ENCODE results near the gene C2CD3. TPM values are rescaled to one million over a fixed set of nuclear protein-coding genes. Genes with fewer than 3 reads are reported as not detected.
"Not testable (repeated sequence)": the region's sequence is repeated elsewhere in the genome, so short reads cannot be mapped to it uniquely, and the experiment has no call there.

C2CD3 gene
- total and polyA plus RNA-seq, 2 donors: 12.2 to 13.6 TPM

- WGBS: 97% methylated on average over 3 of the region's 3 CpGs
- no peak overlapping the region for H3K27ac ChIP-seq (ENCODE audit: low read depth in 1 of 2, low read length in 1 of 2)
- H3K27me3 ChIP-seq (ENCODE audit: control insufficient read depth in 2 of 2, insufficient read depth in 1 of 2, low read length in 1 of 2): no peaks in the 10 kb centered on the region
- no peak overlapping the region for H3K4me3 ChIP-seq (ENCODE audit: low read length in 2 of 2)
- no peaks in the 10 kb centered on the region for H3K9me3 ChIP-seq (ENCODE audit: control insufficient read depth in 2 of 2, insufficient read depth in 1 of 2, low read length in 1 of 2)
- DNase-seq (ENCODE audit: low read depth in 6 of 9, low spot score in 9 of 9): no peak
- H3K4me1 ChIP-seq (ENCODE audit: control insufficient read depth in 2 of 2, insufficient read depth in 2 of 2, low read length in 2 of 2): no peaks in the 10 kb centered on the region
- peaks cover 16 to 63% of the 10 kb centered on the region in 2 donors for H3K36me3 ChIP-seq (ENCODE audit: control insufficient read depth in 2 of 2, insufficient read depth in 2 of 2, low read length in 1 of 2)
Measured at GRCh38 chr11:74134661-74135060, 36.1 kb downstream of the C2CD3 start.

- no peak overlapping the region for H3K4me3 ChIP-seq (ENCODE audit: low read length in 2 of 2)
- H3K27me3 ChIP-seq (ENCODE audit: control insufficient read depth in 2 of 2, insufficient read depth in 1 of 2, low read length in 1 of 2): no peaks in the 10 kb centered on the region
- no peak for DNase-seq (ENCODE audit: low read depth in 6 of 9, low spot score in 9 of 9)
- H3K4me1 ChIP-seq (ENCODE audit: control insufficient read depth in 2 of 2, insufficient read depth in 2 of 2, low read length in 2 of 2): no peaks in the 10 kb centered on the region
- H3K9me3 ChIP-seq (ENCODE audit: control insufficient read depth in 2 of 2, insufficient read depth in 1 of 2, low read length in 1 of 2): no peaks in the 10 kb centered on the region
- WGBS: over 99% methylated on average over 3 of the region's 3 CpGs
- H3K36me3 ChIP-seq (ENCODE audit: control insufficient read depth in 2 of 2, insufficient read depth in 2 of 2, low read length in 1 of 2): peaks cover 13 to 52% of the 10 kb centered on the region in 2 donors
- no peak overlapping the region for H3K27ac ChIP-seq (ENCODE audit: low read depth in 1 of 2, low read length in 1 of 2)
Measured at GRCh38 chr11:74133436-74133835, 37.4 kb downstream of the C2CD3 start.

GRCh38 chr11:74132833-74133232, 38.0 kb downstream of the C2CD3 start:
- Histone ChIP-seq H3K27ac (ENCODE audit: low read depth in 1 of 2, low read length in 1 of 2) (no peak overlapping the region), H3K27me3 (ENCODE audit: control insufficient read depth in 2 of 2, insufficient read depth in 1 of 2, low read length in 1 of 2) (no peaks in the 10 kb centered on the region), H3K4me1 (ENCODE audit: control insufficient read depth in 2 of 2, insufficient read depth in 2 of 2, low read length in 2 of 2) (no peaks in the 10 kb centered on the region), H3K36me3 (ENCODE audit: control insufficient read depth in 2 of 2, insufficient read depth in 2 of 2, low read length in 1 of 2) (peaks cover 12 to 47% of the 10 kb centered on the region in 2 donors), H3K9me3 (ENCODE audit: control insufficient read depth in 2 of 2, insufficient read depth in 1 of 2, low read length in 1 of 2) (no peaks in the 10 kb centered on the region), H3K4me3 (ENCODE audit: low read length in 2 of 2) (no peak overlapping the region)
- WGBS: 99% methylated on average over 3 of the region's 3 CpGs
- DNase-seq (ENCODE audit: low read depth in 6 of 9, low spot score in 9 of 9): no peak

GRCh38 chr11:74129121-74129520, 41.7 kb downstream of the C2CD3 start:
- H3K9me3 ChIP-seq (ENCODE audit: control insufficient read depth in 2 of 2, insufficient read depth in 1 of 2, low read length in 1 of 2); DNase-seq (ENCODE audit: low read depth in 6 of 9, low spot score in 9 of 9); H3K4me3 ChIP-seq (ENCODE audit: low read length in 2 of 2); H3K4me1 ChIP-seq (ENCODE audit: control insufficient read depth in 2 of 2, insufficient read depth in 2 of 2, low read length in 2 of 2); H3K27ac ChIP-seq (ENCODE audit: low read depth in 1 of 2, low read length in 1 of 2); H3K27me3 ChIP-seq (ENCODE audit: control insufficient read depth in 2 of 2, insufficient read depth in 1 of 2, low read length in 1 of 2): not testable (repeated sequence)
- peaks cover 7 to 26% of the 10 kb centered on the region in 2 donors for H3K36me3 ChIP-seq (ENCODE audit: control insufficient read depth in 2 of 2, insufficient read depth in 2 of 2, low read length in 1 of 2)
- WGBS: 96% methylated on average over 22 of the region's 33 CpGs

- no peaks in the 10 kb centered on the region for H3K4me1 ChIP-seq (ENCODE audit: control insufficient read depth in 2 of 2, insufficient read depth in 2 of 2, low read length in 2 of 2)
Measured at GRCh38 chr11:74123008-74123448, 47.8 kb downstream of the C2CD3 start.

GRCh38 chr11:74121804-74122203, 49.0 kb downstream of the C2CD3 start:
- no peak for DNase-seq (ENCODE audit: low read depth in 6 of 9, low spot score in 9 of 9)
- WGBS: 97% methylated on average over 5 of the region's 5 CpGs
- H3K9me3 ChIP-seq (ENCODE audit: control insufficient read depth in 2 of 2, insufficient read depth in 1 of 2, low read length in 1 of 2): no peaks in the 10 kb centered on the region
- no peak overlapping the region for H3K27ac ChIP-seq (ENCODE audit: low read depth in 1 of 2, low read length in 1 of 2)
- no peaks in the 10 kb centered on the region for H3K27me3 ChIP-seq (ENCODE audit: control insufficient read depth in 2 of 2, insufficient read depth in 1 of 2, low read length in 1 of 2)
- H3K4me1 ChIP-seq (ENCODE audit: control insufficient read depth in 2 of 2, insufficient read depth in 2 of 2, low read length in 2 of 2): no peaks in the 10 kb centered on the region
- no peak overlapping the region for H3K4me3 ChIP-seq (ENCODE audit: low read length in 2 of 2)
- H3K36me3 ChIP-seq (ENCODE audit: control insufficient read depth in 2 of 2, insufficient read depth in 2 of 2, low read length in 1 of 2): peaks cover 4 to 17% of the 10 kb centered on the region in 2 donors

More at GRCh38 chr11:74123008-74123448, 47.8 kb downstream of the C2CD3 start:
- Histone ChIP-seq H3K4me3 (ENCODE audit: low read length in 2 of 2) (no peak overlapping the region), H3K9me3 (ENCODE audit: control insufficient read depth in 2 of 2, insufficient read depth in 1 of 2, low read length in 1 of 2) (no peaks in the 10 kb centered on the region), H3K27me3 (ENCODE audit: control insufficient read depth in 2 of 2, insufficient read depth in 1 of 2, low read length in 1 of 2) (no peaks in the 10 kb centered on the region), H3K36me3 (ENCODE audit: control insufficient read depth in 2 of 2, insufficient read depth in 2 of 2, low read length in 1 of 2) (peaks cover 0 to 9% of the 10 kb centered on the region in 2 donors), H3K27ac (ENCODE audit: low read depth in 1 of 2, low read length in 1 of 2) (no peak overlapping the region)
- DNase-seq (ENCODE audit: low read depth in 6 of 9, low spot score in 9 of 9): no peak

GRCh38 chr11:74120260-74121035, 50.4 kb downstream of the C2CD3 start:
- 98% methylated on average over 5 of the region's 5 CpGs for WGBS
- not testable (repeated sequence) for H3K4me3 ChIP-seq (ENCODE audit: low read length in 2 of 2); H3K27me3 ChIP-seq (ENCODE audit: control insufficient read depth in 2 of 2, insufficient read depth in 1 of 2, low read length in 1 of 2); H3K4me1 ChIP-seq (ENCODE audit: control insufficient read depth in 2 of 2, insufficient read depth in 2 of 2, low read length in 2 of 2); DNase-seq (ENCODE audit: low read depth in 6 of 9, low spot score in 9 of 9); H3K9me3 ChIP-seq (ENCODE audit: control insufficient read depth in 2 of 2, insufficient read depth in 1 of 2, low read length in 1 of 2); H3K27ac ChIP-seq (ENCODE audit: low read depth in 1 of 2, low read length in 1 of 2)
- H3K36me3 ChIP-seq (ENCODE audit: control insufficient read depth in 2 of 2, insufficient read depth in 2 of 2, low read length in 1 of 2): peaks cover 4 to 25% of the 10 kb centered on the region in 2 donors

GRCh38 chr11:74116719-74117118, 54.1 kb downstream of the C2CD3 start:
- DNase-seq (ENCODE audit: low read depth in 6 of 9, low spot score in 9 of 9): no peak
- 95% methylated on average over 12 of the region's 12 CpGs for WGBS

GRCh38 chr11:74112877-74113276, 57.9 kb downstream of the C2CD3 start:
- Histone ChIP-seq H3K4me1 (ENCODE audit: control insufficient read depth in 2 of 2, insufficient read depth in 2 of 2, low read length in 2 of 2) (no peaks in the 10 kb centered on the region), H3K27ac (ENCODE audit: low read depth in 1 of 2, low read length in 1 of 2) (no peak overlapping the region), H3K36me3 (ENCODE audit: control insufficient read depth in 2 of 2, insufficient read depth in 2 of 2, low read length in 1 of 2) (peaks cover 14 to 49% of the 10 kb centered on the region in 2 donors), H3K9me3 (ENCODE audit: control insufficient read depth in 2 of 2, insufficient read depth in 1 of 2, low read length in 1 of 2) (no peaks in the 10 kb centered on the region), H3K4me3 (ENCODE audit: low read length in 2 of 2) (no peak overlapping the region), H3K27me3 (ENCODE audit: control insufficient read depth in 2 of 2, insufficient read depth in 1 of 2, low read length in 1 of 2) (no peaks in the 10 kb centered on the region)
- no peak for DNase-seq (ENCODE audit: low read depth in 6 of 9, low spot score in 9 of 9)
- WGBS: 96% methylated on average over 2 of the region's 2 CpGs

More at GRCh38 chr11:74116719-74117118, 54.1 kb downstream of the C2CD3 start:
- H3K36me3 ChIP-seq (ENCODE audit: control insufficient read depth in 2 of 2, insufficient read depth in 2 of 2, low read length in 1 of 2): peaks cover 14 to 43% of the 10 kb centered on the region in 2 donors
- H3K4me1 ChIP-seq (ENCODE audit: control insufficient read depth in 2 of 2, insufficient read depth in 2 of 2, low read length in 2 of 2): no peaks in the 10 kb centered on the region
- H3K27me3 ChIP-seq (ENCODE audit: control insufficient read depth in 2 of 2, insufficient read depth in 1 of 2, low read length in 1 of 2): no peaks in the 10 kb centered on the region
- H3K27ac ChIP-seq (ENCODE audit: low read depth in 1 of 2, low read length in 1 of 2): no peak overlapping the region
- no peak overlapping the region for H3K4me3 ChIP-seq (ENCODE audit: low read length in 2 of 2)
- H3K9me3 ChIP-seq (ENCODE audit: control insufficient read depth in 2 of 2, insufficient read depth in 1 of 2, low read length in 1 of 2): no peaks in the 10 kb centered on the region
